ENCODE results near the gene BST1. TPM values are rescaled to one million over a fixed set of nuclear protein-coding genes. Genes with fewer than 3 reads are reported as not detected.
"Not testable (repeated sequence)": the region's sequence is repeated elsewhere in the genome, so short reads cannot be mapped to it uniquely, and the experiment has no call there.

The BST1 gene
- polyA plus RNA-seq, 4 donors, result 12.8 to 16.0 (median 14.6) TPM

DNA sequence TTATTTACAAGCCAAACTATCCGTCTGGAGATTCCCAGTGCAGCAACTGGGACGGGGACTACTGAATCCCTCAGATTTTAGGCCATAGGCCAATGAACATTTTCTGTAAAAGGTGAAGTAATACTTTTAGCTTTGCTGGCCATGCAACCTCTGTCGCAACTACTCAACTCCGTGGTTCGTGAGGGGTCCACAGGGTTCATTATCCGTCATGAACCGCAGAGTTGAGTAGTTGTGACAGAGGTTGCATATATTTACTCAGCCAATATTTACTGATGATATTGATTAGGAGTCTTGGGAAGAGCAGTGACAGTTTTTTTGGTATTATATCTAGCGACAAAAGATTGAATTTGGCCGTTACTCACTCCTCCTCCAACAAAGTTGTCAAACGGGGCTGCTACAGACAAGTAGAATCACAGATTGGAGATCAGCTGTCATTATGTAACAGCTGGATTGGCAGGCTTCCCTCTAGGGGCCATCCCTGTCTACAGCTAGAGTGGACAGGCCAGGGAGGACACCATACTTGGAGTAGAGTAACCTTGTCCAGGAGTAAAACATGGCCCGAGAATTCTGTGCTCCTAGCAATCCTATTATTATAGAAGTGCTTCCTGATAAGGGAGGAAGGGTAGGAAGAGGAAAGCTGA, 38.0 kb downstream of the BST1 start:
- no peak for DNase-seq (ENCODE audit: low read depth in 4 of 4, low spot score in 3 of 4)

DNA sequence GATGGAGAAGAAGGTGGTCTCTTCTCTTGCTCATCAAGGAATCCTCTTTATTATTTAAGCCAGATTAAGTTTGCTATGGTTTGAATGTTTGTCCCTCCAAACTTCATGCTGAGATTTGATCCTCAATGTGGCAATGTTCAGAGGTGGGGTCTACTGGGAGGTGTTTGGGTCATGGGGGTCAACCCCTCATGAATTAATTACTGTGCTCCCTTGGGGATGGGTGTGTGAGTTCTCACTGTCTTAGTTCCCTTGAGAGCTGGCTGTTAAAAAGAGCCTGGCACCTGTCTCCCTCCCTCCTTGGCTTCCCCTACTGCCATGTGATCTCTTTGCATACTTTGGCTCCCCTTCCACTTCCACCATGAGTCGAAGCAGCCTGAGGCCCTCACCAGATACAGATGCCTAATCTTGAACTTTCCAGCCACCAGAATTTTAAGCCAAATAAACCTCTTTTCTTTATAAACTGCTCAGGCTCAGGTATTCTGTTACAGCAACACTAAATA, 39.3 kb downstream of the BST1 start:
- no peak for DNase-seq (ENCODE audit: low read depth in 4 of 4, low spot score in 3 of 4)

DNA sequence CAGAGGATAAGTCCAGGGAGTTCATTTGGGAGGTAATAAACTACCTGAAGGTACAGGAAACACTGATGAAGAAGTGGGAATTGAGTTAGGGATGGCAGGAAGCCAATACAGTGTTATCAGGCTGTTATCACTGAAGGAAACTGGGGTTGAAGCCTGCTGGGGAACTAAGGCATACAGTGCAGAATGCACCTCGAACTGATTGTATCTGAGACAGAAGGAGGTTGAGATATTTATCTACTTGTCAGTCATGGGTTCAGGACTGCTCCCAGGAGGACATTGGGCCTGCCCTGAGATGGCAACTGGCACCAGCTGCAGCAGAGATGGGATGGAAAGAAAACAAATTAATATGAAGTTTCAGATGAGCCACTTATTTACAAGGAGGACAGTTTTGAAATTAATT, 39.8 kb downstream of the BST1 start:
- no peak for DNase-seq (ENCODE audit: low read depth in 4 of 4, low spot score in 3 of 4)

DNA sequence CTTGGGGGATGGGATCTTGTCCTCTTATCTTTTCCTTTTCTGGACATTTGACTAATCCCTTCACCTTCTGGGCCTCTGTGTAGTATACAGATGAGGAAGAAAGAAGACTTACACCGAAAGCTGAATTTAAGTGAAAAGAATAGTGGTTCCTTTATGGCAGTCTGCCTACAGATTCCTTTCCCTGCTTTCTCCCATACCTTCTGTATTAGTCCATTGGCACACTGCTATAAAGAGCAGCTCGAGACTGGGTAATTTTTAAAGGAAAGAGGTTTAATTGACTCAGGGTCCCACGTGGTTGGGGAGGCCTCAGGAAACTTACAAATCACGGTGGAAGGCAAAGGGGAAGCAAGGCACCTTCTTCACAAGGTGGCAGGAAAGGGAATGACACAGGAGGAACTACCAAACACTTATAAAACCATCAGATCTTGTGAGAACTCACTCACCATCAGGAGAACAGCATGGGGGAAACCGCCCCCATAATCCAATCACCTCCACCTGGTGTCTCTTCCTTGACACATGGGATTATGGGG, 41.2 kb downstream of the BST1 start:
- no peak for DNase-seq (ENCODE audit: low read depth in 4 of 4, low spot score in 3 of 4)

DNA sequence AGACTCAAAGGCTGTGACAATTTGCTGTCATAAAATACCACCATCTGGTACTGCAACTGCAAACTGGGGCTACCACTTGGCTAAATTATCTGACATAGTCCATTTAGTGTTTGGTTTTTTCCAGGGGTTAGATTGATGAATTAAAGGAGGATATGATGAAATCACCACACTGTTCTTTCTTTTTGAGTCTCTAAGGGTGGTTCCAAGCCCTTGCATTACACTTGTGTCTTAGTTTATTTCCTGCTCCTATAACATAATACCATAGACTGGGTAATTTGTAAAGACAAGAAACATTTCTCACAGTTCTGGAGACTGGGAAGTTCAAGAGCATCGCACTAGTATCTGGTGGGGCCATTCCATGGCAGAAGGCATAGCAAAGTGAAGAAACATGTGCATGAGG, 43.2 kb downstream of the BST1 start:
- DNase-seq (ENCODE audit: low read depth in 4 of 4, low spot score in 3 of 4), result no peak

DNA sequence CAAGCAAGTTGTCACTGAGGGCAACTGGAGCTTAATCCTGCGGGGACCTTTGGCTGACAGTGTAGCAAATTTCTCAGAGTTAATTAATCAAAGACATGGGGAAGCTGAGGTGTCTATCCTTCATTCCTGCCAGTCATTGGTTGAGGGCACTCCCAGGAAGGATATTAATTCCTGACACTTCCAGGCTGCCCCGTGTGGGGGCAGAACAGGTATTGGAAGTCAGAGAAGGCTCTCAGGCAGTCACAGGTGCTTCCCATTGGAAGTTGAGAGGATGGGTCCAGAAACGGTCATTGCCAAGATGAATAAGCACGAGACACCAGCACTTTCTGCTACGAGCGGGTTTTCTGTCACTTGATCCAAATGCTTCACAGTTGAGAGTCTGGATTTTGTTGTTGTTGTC, 46.1 kb downstream of the BST1 start:
- no peak for DNase-seq (ENCODE audit: low read depth in 4 of 4, low spot score in 3 of 4)

DNA sequence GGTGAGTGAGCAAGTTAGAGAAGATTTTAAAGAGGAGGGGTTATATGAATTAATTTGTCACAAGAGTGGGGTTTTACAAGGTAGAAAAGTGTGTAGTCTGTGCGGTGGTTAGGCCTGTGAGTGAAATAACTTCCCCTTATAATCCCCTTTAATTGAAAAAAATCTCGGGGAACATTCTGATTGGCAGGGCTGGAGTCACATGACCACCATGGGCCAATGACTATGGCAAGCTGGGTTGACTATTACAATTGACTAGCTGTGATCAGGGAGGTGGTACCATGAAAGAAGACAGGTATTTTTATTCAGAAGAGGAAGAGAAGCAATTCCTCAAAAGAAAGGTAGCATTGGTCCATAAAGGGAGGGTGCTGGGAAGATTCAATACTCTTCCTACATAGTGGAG, 48.3 kb downstream of the BST1 start:
- DNase-seq (ENCODE audit: low read depth in 4 of 4, low spot score in 3 of 4), result no peak

DNA sequence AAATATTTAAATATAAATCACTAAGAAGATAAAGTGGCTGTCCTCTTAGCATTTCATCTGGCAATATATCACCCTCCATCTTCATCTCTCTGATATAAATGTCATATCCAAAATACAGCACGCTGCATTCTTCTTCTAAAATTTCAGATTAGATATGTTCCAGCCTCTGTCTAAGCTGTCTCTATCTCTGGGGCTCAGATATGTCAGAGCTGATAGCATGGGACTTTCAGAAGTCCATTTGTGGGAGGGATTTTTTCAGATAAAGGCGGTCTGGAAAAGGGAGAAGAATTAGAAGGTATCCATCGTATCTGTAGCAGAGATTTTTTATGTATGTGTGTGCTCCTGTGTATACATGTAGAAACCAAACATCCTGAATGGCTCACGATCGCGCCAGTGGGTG, 50.2 kb downstream of the BST1 start:
- DNase-seq (ENCODE audit: low read depth in 4 of 4, low spot score in 3 of 4), result no peak

DNA sequence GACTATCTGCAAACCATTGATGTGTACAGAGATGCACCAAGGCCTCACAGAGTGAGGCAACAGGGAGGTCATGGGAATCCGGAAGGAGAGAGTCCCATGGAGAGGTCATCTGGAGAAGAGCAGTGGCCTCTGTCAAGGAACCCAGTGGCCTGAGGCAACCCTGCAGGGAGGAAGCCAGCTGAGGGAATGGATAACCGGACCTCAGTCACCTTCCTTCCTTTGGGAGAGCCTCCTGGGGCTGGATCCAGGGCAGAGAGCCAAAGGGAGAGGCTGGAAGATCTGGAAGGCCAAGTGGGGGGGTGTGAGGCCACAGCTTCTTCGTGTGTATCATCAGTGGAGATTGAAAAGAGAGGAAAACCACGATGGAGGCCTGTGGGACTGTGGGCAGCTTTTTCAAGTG, 50.9 kb downstream of the BST1 start:
- no peak for DNase-seq (ENCODE audit: low read depth in 4 of 4, low spot score in 3 of 4)

DNA sequence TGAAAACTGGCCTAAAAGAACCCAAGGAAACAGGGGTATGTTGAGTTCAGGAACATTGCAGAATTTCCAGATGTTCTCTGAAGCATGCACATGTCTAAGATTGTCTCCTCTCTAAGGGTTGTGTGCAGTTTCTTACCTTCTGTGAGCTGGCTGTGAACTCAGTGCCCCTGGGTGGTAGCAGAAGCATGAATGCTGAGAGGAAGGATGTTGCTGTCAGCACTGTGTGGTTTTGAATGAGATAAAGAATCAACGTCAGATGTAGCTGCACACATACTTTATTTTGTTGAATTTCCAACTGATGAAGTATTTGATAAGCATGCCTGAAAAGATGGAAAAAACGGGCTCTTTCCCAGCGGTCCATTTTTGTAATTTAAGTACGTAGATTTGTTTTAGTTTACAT, 51.5 kb downstream of the BST1 start:
- DNase-seq (ENCODE audit: low read depth in 4 of 4, low spot score in 3 of 4), result no peak

DNA sequence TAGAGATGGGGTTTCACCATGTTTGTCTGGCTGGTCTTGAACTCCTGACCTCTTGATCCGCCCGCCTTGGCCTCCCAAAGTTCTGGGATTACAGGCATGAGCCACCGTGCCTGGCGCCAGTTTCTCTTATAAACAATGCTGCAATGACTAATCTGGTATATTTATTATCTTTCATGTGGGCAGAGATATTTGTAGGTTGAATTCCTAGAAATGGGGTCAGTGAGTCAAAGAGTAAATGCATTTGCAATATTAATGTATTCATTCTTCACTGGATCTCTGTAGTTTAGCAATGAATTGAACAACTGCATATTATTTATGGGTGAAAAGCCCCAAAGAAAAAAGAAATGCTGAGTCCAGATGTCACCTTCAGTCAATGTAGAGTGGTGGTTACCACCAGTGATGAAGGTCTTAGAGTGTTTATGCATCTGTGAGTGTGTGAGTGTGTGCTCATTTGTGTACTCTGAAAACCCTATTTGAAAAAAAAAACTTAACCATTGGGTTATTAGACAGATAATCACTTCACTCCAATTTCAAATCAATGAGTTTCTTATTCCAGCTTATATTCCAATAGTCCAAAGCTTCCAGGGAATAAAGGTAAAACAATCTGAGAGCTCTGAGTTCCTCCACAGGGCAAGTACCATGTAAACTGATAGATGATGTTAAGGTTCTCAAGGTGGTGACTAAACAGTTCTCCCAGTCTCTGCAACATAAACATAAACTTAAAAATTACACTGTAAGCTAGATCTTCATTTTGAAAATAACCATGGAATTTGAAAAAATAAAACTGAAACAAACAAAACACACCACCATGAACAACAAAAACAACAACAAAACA, 52.7 kb downstream of the BST1 start:
- no peak for DNase-seq (ENCODE audit: low read depth in 4 of 4, low spot score in 3 of 4)

DNA sequence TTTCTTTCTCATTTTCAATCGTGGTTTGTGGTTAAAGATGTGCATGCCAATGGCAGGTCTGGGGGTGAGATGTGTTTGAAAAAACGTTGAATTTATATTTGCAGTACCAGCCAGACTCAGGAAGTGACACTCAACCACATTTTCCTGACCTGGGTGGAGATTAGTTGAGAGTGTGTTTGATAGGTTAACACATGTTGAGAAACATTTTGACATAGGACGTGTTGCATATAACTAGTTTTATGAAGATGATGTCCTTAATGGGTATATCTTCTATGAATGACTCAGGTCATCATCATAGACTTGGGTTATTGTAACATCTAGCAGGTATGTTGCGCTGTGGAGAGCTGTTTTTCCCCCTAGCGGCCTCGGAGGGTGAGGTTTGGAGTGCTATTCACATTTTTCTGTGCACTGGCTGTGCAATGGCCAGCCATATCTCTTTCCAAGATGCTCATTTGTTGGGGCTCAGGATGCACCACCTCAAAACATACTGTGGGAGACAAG, 53.5 kb downstream of the BST1 start:
- no peak for DNase-seq (ENCODE audit: low read depth in 4 of 4, low spot score in 3 of 4)

DNA sequence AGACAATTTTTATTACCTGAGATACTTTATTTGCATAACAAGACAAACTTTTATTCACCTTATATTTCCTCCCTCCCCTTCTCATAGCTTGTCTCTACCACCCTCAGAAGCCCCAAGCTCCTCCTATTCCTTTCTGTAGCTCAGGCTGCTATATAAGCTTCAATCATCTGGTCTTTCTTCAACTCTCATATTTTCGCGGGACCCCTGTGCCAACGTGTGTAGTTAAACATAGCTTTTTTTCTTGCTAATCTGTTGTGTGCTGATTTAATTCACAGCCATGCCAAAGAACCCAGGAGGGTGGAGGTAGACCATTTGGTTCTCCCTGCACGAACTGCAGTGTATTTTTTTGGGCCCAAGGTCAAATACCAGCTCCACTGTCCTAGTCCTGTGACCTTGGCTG, 54.2 kb downstream of the BST1 start:
- DNase-seq (ENCODE audit: low read depth in 4 of 4, low spot score in 3 of 4), result no peak

DNA sequence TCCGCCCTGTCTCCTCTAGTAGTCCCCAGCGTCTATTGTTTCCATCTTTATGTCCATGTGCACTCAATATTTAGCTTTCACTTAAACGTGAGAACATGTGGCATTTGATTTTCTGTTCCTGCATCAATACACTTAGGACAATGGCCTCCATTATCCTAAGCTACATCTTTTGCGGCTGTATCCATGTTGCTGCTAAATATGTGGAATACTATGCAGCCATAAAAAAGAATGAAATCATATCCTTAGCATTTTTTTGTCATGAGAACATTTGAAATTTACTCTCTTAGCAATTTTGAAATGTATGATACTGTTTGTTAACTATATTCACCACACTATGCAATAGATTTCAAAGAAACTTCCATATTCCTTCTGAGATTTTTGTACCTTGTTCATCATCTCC, 55.4 kb downstream of the BST1 start:
- DNase-seq (ENCODE audit: low read depth in 4 of 4, low spot score in 3 of 4), result no peak

DNA sequence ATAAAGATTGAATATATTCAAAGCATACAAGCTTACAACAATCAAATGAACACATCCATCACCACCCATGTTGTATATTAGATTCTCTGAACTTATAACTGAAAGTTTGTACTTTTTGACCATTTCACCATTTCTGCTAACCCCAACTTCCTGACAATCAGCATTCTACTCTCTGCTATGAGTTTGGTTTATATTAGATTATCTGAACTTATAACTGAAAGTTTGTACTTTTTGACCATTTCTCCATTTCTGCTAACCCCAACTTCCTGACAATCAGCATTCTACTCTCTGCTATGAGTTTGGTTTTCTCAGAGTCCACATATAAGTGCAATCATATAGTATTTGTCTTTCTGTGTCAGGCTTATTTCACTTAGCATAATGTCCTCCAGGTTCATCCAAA, 59.6 kb downstream of the BST1 start:
- not testable (repeated sequence) for DNase-seq (ENCODE audit: low read depth in 4 of 4, low spot score in 3 of 4)

DNA sequence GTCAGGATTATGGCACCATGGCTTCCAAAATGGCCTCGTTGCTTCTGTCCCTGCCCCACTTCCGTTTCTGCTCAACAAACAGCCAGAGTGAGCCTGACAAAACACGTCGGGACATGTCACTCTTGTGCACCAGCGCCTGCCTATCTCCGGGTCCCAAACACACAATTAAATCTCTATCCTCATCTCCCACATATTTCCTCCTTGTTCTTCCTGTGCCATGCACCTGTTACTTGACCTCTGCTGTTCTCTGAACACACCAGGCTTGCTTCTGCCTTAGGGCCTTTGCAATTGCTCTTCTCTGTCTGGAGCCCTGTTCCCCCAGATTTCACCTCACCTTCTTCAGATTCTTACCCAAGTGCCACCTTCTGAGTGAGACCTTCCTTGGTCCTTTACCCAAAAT, 62.5 kb downstream of the BST1 start:
- no peak for DNase-seq (ENCODE audit: low read depth in 4 of 4, low spot score in 3 of 4)

DNA sequence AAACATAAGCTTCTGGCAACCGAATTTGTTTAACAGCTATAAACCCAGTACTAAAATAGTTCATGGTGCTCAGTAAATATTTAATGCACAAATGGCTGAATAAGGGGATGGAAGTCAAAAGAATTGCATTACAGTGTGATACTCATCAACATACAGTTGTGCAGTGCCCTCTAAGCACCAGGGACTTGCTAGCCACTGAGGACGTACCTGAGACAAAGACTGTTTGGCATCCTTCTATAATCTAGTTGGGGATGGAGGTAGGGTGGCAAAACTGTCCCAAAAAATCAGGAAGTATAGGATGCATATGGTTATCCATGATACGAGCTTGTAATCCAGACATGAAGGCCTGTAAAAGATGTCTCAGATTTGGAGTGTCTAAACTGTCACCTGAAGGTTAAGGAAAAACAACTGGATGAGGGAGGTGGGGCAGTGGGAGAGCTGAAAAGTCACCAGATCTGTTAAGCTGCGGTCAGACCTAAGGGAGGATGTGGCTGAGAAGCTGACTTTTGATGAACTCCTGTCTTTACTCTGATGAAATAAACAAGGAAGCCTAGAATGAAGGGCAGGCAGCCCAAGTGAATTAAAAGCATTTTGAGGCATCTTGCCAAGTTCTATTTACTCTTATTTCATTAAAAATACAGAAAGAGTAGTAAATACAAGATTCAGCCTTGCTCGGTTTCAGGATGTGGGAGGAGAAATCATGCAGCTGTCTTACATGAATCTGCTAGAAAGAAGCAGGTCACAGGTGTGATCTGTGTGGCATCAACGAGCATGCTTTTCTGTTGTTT, 63.2 kb downstream of the BST1 start:
- DNase-seq (ENCODE audit: low read depth in 4 of 4, low spot score in 3 of 4), result no peak

DNA sequence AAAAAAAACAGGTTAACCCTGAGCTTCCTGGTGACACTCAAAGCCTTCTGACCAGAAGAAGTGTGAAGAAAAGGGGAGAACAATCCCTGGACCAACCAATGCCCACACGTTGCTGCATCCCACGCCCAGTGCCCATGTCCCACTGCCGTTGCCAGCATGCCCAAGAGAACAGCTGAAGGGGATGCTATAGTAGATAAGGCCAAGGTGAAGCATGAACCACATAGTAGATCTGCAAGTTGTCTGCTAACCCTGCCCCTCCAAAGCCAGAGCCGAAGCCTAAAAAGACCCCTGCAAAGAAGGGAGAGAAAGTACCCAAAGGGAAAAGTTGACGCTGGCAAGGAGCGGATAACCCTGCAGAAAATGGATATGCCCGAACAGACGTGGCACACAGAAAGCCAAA, 64.0 kb downstream of the BST1 start:
- no peak for DNase-seq (ENCODE audit: low read depth in 4 of 4, low spot score in 3 of 4)

DNA sequence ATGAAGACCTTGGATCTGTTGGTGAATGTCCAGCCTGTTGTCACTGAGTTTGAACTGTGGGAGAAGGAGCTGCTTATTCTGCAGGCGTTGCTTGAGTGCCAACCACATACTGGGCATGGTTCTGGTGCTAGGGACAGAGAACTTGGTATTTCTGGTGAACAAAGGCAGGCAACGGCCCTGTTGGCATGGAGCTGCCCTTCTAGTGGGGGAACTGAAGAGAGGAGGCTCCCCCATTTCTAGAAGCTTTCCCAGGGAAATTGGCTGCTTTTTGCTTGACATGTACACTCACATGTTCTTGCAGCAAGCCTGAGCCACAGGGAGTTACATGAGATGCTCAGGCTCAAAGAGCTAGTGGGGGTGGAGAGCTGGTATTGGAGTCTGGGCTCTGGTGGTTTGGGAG, 66.3 kb downstream of the BST1 start:
- DNase-seq (ENCODE audit: low read depth in 4 of 4, low spot score in 3 of 4), result no peak

DNA sequence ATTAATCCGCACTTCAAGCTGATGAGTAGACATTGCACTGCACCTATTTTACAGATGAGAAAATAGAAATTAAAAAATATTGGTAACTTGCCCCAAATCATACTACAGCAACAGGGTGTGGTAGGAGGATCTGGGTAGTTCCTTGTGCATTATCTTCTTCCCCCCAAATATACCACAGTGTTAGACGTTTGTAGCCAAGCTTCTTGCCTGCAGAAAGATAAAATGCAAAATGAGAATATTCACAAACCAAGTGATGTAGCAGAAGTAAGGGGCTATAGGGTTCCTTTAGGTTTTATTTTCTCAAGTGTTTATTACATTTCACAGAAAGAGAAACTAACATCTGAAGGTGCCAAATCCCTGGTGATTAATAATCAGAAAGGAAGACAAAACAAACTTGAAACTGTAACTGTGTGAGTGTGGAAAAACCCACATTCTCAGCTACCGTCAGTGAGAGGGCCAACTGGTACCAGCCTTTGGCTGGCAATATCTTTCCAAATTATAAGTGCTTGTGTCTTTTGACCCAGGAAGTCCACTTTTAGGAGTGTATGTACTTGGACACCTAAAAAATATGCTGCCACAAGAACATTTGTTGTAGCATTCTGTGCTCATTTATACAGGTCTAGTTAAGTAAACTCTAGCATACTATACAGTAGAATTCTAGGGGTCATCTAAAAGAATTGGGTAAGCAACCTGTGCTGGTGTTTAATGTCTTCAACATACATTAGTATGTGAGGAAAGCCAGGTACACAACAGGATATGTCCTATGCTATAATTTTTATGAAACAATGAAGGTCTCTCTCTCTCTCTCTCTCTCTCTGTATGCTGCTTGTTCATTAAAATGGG, 68.6 kb downstream of the BST1 start:
- no peak for DNase-seq (ENCODE audit: low read depth in 4 of 4, low spot score in 3 of 4)

Measured in right renal pelvis (tissue), 4 donors.